Liver (tissue), 9 donors: Measurements from ENCODE around the gene LRRC7. TPM values are rescaled to one million over a fixed set of nuclear protein-coding genes. Genes with fewer than 3 reads are reported as not detected.

Source experiments
- DNase-seq: peaks from one replicate; pipeline ENCODE4 v3.0.0-alpha.2; 2017; ENCODE audit warnings: low spot score
- H3K27ac ChIP-seq, 2 donors: one replicate each; pipeline ENCODE4 v1.7.0; 2013; ENCODE audit warnings: inconsistent platforms in 2 of 2, low read length in 2 of 2, control low read depth in 1 of 2, low read depth in 1 of 2, mild to moderate bottlenecking in 1 of 2
- H3K27me3 ChIP-seq, 4 donors: one replicate each; pipeline versions ENCODE4 v1.6.1 to v1.7.0; 2013; ENCODE audit warnings: low read length in 3 of 4, inconsistent platforms in 1 of 4, mild to moderate bottlenecking in 1 of 4, moderate library complexity in 1 of 4; ENCODE audit not compliant: control insufficient read depth in 4 of 4, insufficient read depth in 4 of 4
- H3K36me3 ChIP-seq, 4 donors: one replicate each; pipeline versions ENCODE4 v1.6.1 to v1.7.0; 2013; ENCODE audit warnings: low read length in 3 of 4, mild to moderate bottlenecking in 3 of 4, low read depth in 1 of 4, moderate library complexity in 1 of 4; ENCODE audit not compliant: control insufficient read depth in 4 of 4, insufficient read depth in 3 of 4
- H3K4me1 ChIP-seq, 4 donors: one replicate each; pipeline versions ENCODE4 v1.6.1 to v1.7.0; 2013; ENCODE audit warnings: low read length in 3 of 4, mild to moderate bottlenecking in 3 of 4, moderate library complexity in 1 of 4; ENCODE audit not compliant: control insufficient read depth in 4 of 4, insufficient read depth in 4 of 4
- H3K4me3 ChIP-seq, 3 donors: one replicate each; pipeline versions ENCODE4 v1.6.1 to v1.7.0; 2013; ENCODE audit warnings: low read length in 3 of 3, control low read depth in 1 of 3, low read depth in 1 of 3, mild to moderate bottlenecking in 1 of 3
- H3K9ac ChIP-seq, 2 donors: one replicate each; pipeline ENCODE4 v1.7.0; 2013; ENCODE audit warnings: low read length in 2 of 2, mild to moderate bottlenecking in 2 of 2, moderate library complexity in 2 of 2, control low read depth in 1 of 2, low read depth in 1 of 2
- H3K9me3 ChIP-seq, 4 donors: one replicate each; pipeline versions ENCODE4 v1.6.1 to v1.7.0; 2013; ENCODE audit warnings: low read length in 3 of 4; ENCODE audit not compliant: control insufficient read depth in 4 of 4
- EGR1 ChIP-seq, 2 donors: IDR thresholded peaks; 2 replicates each; pipeline ENCODE4 v1.6.1; 2016 to 2018; ENCODE audit warnings: antibody characterized with exemption in 2 of 2, low read depth in 2 of 2
- FOXA1 ChIP-seq: IDR thresholded peaks from 2 replicates; pipeline ENCODE4 v1.6.1; 2016; ENCODE audit warnings: antibody characterized with exemption
- FOXA2 ChIP-seq: IDR thresholded peaks from 2 replicates; pipeline ENCODE4 v1.6.1; 2016; ENCODE audit warnings: antibody characterized with exemption
- GABPA ChIP-seq, 2 donors: IDR thresholded peaks in 1 of 2; conservative IDR thresholded peaks in 1 of 2; 2 replicates each; pipeline ENCODE4 v1.6.1; 2016; ENCODE audit warnings: antibody characterized with exemption in 2 of 2, mild to moderate bottlenecking in 1 of 2, moderate library complexity in 1 of 2
- HNF4A ChIP-seq, 2 donors: conservative IDR thresholded peaks; 2 replicates each; pipeline ENCODE4 v1.6.1; 2016; ENCODE audit warnings: antibody characterized with exemption in 2 of 2, mild to moderate bottlenecking in 2 of 2
- HNF4G ChIP-seq: IDR thresholded peaks from 2 replicates; pipeline ENCODE4 v1.6.1; 2016; ENCODE audit warnings: antibody characterized with exemption
- JUND ChIP-seq, 2 donors: IDR thresholded peaks; 2 replicates each; pipeline ENCODE4 v1.6.1; 2016; ENCODE audit warnings: antibody characterized with exemption in 2 of 2
- NR2F2 ChIP-seq: IDR thresholded peaks from 2 replicates; pipeline ENCODE4 v1.6.1; 2016; ENCODE audit warnings: antibody characterized with exemption
- RAD21 ChIP-seq, 2 donors: IDR thresholded peaks; 2 replicates each; pipeline ENCODE4 v1.6.1; 2016; ENCODE audit warnings: antibody characterized with exemption in 2 of 2, mild to moderate bottlenecking in 2 of 2
- RXRA ChIP-seq, 2 donors: IDR thresholded peaks; 2 replicates each; pipeline ENCODE4 v1.6.1; 2017 to 2018; ENCODE audit warnings: antibody characterized with exemption in 2 of 2, mild to moderate bottlenecking in 1 of 2
- TAF1 ChIP-seq: conservative IDR thresholded peaks from 2 replicates; pipeline ENCODE4 v1.6.1; 2016; ENCODE audit warnings: antibody characterized with exemption, mild to moderate bottlenecking
- WGBS: extraction: QIAGEN DNeasy Blood & Tissue Kit; methylation state at CpG from one replicate; pipeline ENCODE4 v1.1.7; 2013; 5-methylcytosine and 5-hydroxymethylcytosine counted together
- polyA plus RNA-seq, 2 donors: library from polyadenylated mRNA; stranded (reverse) in 1 of 2; unstranded in 1 of 2; fragments of 200-250 nt in 1 of 2; fragments of >200 nt in 1 of 2; fragmentation: Nextera tagmentation in 1 of 2; extraction: Ambion mirVana in 1 of 2; gene quantifications; one replicate each; pipeline versions ENCODE4 v1.2.1 to v1.2.3, GENCODE V29; 2013 to 2015
- total RNA-seq, 2 donors: library from RNA; depleted of rRNA; stranded (reverse); fragments of >200 nt; gene quantifications; one replicate each; pipeline ENCODE4 v1.2.3, GENCODE V29; 2014
- TF ChIP-seq, protein P1 (sequence below): IDR thresholded peaks from 2 replicates; pipeline ENCODE4 v1.6.1; 2016; ENCODE audit warnings: antibody characterized with exemption
- TF ChIP-seq, protein P2 (sequence below): IDR thresholded peaks from 2 replicates; pipeline ENCODE4 v1.6.1; 2016; ENCODE audit warnings: antibody characterized with exemption
- TF ChIP-seq, protein P3 (sequence below): fragments of 150-350 bp; IDR thresholded peaks from 2 replicates; pipeline ENCODE4 v1.5.1; 2017; ENCODE audit warnings: improper control_type of control experiment, low read depth, low read length; ENCODE audit not compliant: missing input control
- TF ChIP-seq, protein P4 (sequence below): IDR thresholded peaks from 2 replicates; pipeline ENCODE4 v1.6.1; 2016; ENCODE audit warnings: antibody characterized with exemption
- donor health status: healthy.
- donor health status: healthy.
- donor health status: healthy.
- donor health status: healthy.
- donor health status: healthy.

LRRC7 gene
- total and polyA plus RNA-seq, 4 donors = 0.08 to 1.1 (median 0.67) TPM

DNA sequence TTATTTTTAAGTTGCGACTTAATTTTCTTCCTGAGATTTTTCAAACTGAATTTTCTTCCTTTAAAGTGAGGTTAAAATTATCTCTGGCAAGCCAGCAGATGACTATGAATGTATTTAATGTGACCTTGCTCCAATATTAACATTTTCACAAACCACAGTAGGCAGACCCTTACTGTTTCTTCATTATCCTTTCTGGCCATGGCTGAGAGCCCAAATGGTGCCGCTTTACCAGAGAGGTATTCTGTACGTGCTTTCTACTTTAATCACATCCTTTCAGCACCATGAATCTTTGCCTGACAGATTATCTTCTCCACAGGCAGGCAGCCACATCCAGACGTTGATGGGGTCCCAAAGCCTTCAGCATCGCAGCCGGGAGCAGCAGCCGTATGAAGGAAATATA, 508.0 kb downstream of the LRRC7 start:
- TF ChIP-seq, protein P1, sequence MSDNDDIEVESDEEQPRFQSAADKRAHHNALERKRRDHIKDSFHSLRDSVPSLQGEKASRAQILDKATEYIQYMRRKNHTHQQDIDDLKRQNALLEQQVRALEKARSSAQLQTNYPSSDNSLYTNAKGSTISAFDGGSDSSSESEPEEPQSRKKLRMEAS = no peak
- TF ChIP-seq FOXA1 (no peak), RXRA (IDR thresholded peaks at IDR 0.05) (no peak), JUND (IDR thresholded peaks at IDR 0.05) (no peak), TAF1 (no peak), HNF4A (conservative IDR thresholded peaks at IDR 0.05) (no peak), RAD21 (IDR thresholded peaks at IDR 0.05) (no peak)
- TF ChIP-seq, protein P2, sequence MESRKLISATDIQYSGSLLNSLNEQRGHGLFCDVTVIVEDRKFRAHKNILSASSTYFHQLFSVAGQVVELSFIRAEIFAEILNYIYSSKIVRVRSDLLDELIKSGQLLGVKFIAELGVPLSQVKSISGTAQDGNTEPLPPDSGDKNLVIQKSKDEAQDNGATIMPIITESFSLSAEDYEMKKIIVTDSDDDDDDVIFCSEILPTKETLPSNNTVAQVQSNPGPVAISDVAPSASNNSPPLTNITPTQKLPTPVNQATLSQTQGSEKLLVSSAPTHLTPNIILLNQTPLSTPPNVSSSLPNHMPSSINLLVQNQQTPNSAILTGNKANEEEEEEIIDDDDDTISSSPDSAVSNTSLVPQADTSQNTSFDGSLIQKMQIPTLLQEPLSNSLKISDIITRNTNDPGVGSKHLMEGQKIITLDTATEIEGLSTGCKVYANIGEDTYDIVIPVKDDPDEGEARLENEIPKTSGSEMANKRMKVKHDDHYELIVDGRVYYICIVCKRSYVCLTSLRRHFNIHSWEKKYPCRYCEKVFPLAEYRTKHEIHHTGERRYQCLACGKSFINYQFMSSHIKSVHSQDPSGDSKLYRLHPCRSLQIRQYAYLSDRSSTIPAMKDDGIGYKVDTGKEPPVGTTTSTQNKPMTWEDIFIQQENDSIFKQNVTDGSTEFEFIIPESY = no peak
- TF ChIP-seq, protein P3, sequence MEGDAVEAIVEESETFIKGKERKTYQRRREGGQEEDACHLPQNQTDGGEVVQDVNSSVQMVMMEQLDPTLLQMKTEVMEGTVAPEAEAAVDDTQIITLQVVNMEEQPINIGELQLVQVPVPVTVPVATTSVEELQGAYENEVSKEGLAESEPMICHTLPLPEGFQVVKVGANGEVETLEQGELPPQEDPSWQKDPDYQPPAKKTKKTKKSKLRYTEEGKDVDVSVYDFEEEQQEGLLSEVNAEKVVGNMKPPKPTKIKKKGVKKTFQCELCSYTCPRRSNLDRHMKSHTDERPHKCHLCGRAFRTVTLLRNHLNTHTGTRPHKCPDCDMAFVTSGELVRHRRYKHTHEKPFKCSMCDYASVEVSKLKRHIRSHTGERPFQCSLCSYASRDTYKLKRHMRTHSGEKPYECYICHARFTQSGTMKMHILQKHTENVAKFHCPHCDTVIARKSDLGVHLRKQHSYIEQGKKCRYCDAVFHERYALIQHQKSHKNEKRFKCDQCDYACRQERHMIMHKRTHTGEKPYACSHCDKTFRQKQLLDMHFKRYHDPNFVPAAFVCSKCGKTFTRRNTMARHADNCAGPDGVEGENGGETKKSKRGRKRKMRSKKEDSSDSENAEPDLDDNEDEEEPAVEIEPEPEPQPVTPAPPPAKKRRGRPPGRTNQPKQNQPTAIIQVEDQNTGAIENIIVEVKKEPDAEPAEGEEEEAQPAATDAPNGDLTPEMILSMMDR = no peak
- TF ChIP-seq, protein P4, sequence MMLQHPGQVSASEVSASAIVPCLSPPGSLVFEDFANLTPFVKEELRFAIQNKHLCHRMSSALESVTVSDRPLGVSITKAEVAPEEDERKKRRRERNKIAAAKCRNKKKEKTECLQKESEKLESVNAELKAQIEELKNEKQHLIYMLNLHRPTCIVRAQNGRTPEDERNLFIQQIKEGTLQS = no peak
- no peak overlapping the region for H3K4me3 ChIP-seq
- no peak overlapping the region for H3K9ac ChIP-seq
- no peaks in the 10 kb centered on the region for H3K4me1 ChIP-seq
- H3K27me3 ChIP-seq = no peaks in the 10 kb centered on the region
- H3K27ac ChIP-seq = no peak overlapping the region
- no peaks in the 10 kb centered on the region for H3K36me3 ChIP-seq
- H3K9me3 ChIP-seq = no peaks in the 10 kb centered on the region
- 72% methylated on average over 7 of the region's 7 CpGs for WGBS
- no peak for DNase-seq

DNA sequence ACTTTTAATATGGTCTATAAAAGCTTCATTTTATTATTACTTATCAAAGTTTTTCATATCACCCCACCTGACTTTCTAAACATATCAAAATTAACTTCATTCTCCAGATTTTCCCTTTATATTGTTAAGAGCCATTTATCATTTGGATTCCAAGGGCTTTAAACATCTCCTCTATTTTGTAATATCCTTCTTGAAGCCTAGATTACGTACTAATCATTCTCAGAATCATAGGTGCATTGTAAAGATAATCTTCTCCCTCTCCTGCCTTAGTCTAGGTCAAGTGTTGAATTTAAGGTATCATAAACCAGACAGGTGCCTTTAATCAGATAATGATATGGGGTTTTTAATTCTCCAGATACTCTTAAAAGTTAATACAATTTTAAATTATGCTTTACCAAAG, 509.3 kb downstream of the LRRC7 start:
- Histone ChIP-seq H3K9me3 (no peaks in the 10 kb centered on the region), H3K4me3 (no peak overlapping the region), H3K4me1 (no peaks in the 10 kb centered on the region), H3K27ac (no peak overlapping the region), H3K9ac (no peak overlapping the region), H3K27me3 (no peaks in the 10 kb centered on the region), H3K36me3 (no peaks in the 10 kb centered on the region)
- 46% methylated on average over 1 of the region's 1 CpG for WGBS
- TF ChIP-seq HNF4G (no peak), EGR1 (IDR thresholded peaks at IDR 0.05; ENCODE audit: low read depth in 2 of 2) (no peak), NR2F2 (no peak), RAD21 (IDR thresholded peaks at IDR 0.05) (no peak), FOXA2 (no peak), GABPA (IDR thresholded peaks at IDR 0.05 in 1 of 2, conservative IDR thresholded peaks at IDR 0.05 in 1 of 2) (no peak), HNF4A (conservative IDR thresholded peaks at IDR 0.05) (no peak)
- TF ChIP-seq, protein P1 = no peak
- TF ChIP-seq, protein P2 = no peak
- TF ChIP-seq, protein P3 = no peak
- no peak for DNase-seq
